MCF 10A (cell line): ENCODE data around the gene GIMD1. TPM values are rescaled to one million over a fixed set of nuclear protein-coding genes. Genes with fewer than 3 reads are reported as not detected.

ENCODE experiments used
- BruUV-seq: library from RNA; stranded (reverse); fragments of 400-500 nt; replicated peaks from 2 replicates; lab custom pipeline; 2021; lab: Mats Ljungman, UMichigan
- CTCF ChIA-PET: fragments of 300-600 bp; sonication (Branson Sonifier 250); formaldehyde crosslinking; extraction: SDS; loops from one replicate; lab custom pipeline; 2021; ENCODE audit warnings: antibody characterized with exemption, inconsistent platforms; lab: Yijun Ruan, JAX
- POLR2A ChIA-PET: fragments of 300-600, 350-650 bp; sonication (Branson Sonifier 250); formaldehyde crosslinking; extraction: SDS; loops from one replicate; lab custom pipeline; 2020; ENCODE audit warnings: antibody characterized with exemption, inconsistent platforms; lab: Yijun Ruan, JAX
- DNase-seq: peaks from one replicate; pipeline ENCODE4 v3.0.0-alpha.2; 2018; ENCODE audit not compliant: unreplicated experiment
- H3K27ac Mint-ChIP-seq: one replicate; pipeline ENCODE4 v1.8.0; 2022; ENCODE audit warnings: mild to moderate bottlenecking, low read depth, mixed read lengths; ENCODE audit not compliant: unreplicated experiment
- H3K27me3 Mint-ChIP-seq: one replicate; pipeline ENCODE4 v1.8.0; 2022; ENCODE audit warnings: mixed read lengths; ENCODE audit not compliant: insufficient read depth, unreplicated experiment
- H3K36me3 Mint-ChIP-seq: one replicate; pipeline ENCODE4 v1.8.0; 2022; ENCODE audit warnings: mild to moderate bottlenecking, moderate library complexity, mixed read lengths; ENCODE audit not compliant: insufficient read depth, unreplicated experiment
- H3K4me1 Mint-ChIP-seq: one replicate; pipeline ENCODE4 v1.8.0; 2022; ENCODE audit warnings: mixed read lengths; ENCODE audit not compliant: insufficient read depth, unreplicated experiment
- H3K4me3 Mint-ChIP-seq: one replicate; pipeline ENCODE4 v1.8.0; 2022; ENCODE audit warnings: mild to moderate bottlenecking, moderate library complexity, mixed read lengths; ENCODE audit not compliant: unreplicated experiment
- H3K9me3 Mint-ChIP-seq: one replicate; pipeline ENCODE4 v1.8.0; 2022; ENCODE audit warnings: mixed read lengths; ENCODE audit not compliant: unreplicated experiment
- CTCF ChIP-seq: fragments of 200-600 bp; IDR thresholded peaks from one replicate; pipeline ENCODE4 v1.8.0; 2022; ENCODE audit warnings: antibody characterized with exemption, mild to moderate bottlenecking; ENCODE audit not compliant: unreplicated experiment
- intact Hi-C: fragments of 100-400 bp; cut with micrococcal nuclease; formaldehyde crosslinking; loops from 2 replicates; pipeline ENCODE4 v1.14.1; 2022
- total RNA-seq: library from RNA; stranded (reverse); gene quantifications from 2 replicates; pipeline ENCODE4 v1.2.3, GENCODE V29; 2022

The GIMD1 gene
- total RNA-seq, 1 experiment from 2014 or later: not detected

GRCh38 chr4:106355193-106355592 is 13.4 kb downstream of the GIMD1 start:
- H3K9me3 Mint-ChIP-seq: no peaks in the 10 kb centered on the region
- no peaks in the 10 kb centered on the region for H3K4me1 Mint-ChIP-seq
- no peaks in the 10 kb centered on the region for H3K27me3 Mint-ChIP-seq
- ChIA-PET CTCF (no interaction called here), POLR2A (no interaction called here)
- TF ChIP-seq CTCF: no peak
- H3K27ac Mint-ChIP-seq: no peak overlapping the region
- no peak overlapping the region for H3K4me3 Mint-ChIP-seq
- intact Hi-C loops: no loop called here
- H3K36me3 Mint-ChIP-seq: peaks cover 19% of the 10 kb centered on the region
- no TSS peak for BruUV-seq
- DNase-seq: no peak

GRCh38 chr4:106353786-106354185 is 14.8 kb downstream of the GIMD1 start:
- no TSS peak for BruUV-seq
- no peak for DNase-seq
- ChIA-PET CTCF (interaction anchor here (1.6 kb wide), 1 partner anchor 456 kb away, joined by 3 read pairs; no protein-coding TSS in a partner anchor), POLR2A (interaction anchor here (0.6 to 0.7 kb wide), 2 partner anchors 11 to 1357 kb away, joined by 3 to 4 read pairs; no protein-coding TSS in a partner anchor)
- Mint-ChIP-seq H3K9me3 (no peaks in the 10 kb centered on the region), H3K27me3 (no peaks in the 10 kb centered on the region), H3K4me1 (no peaks in the 10 kb centered on the region), H3K27ac (no peak overlapping the region), H3K4me3 (no peak overlapping the region), H3K36me3 (peaks cover 29% of the 10 kb centered on the region)
- TF ChIP-seq CTCF: no peak
- intact Hi-C loops: no loop called here

- BruUV-seq: no TSS peak
- intact Hi-C loops: no loop called here
- Mint-ChIP-seq H3K36me3 (peaks cover 51% of the 10 kb centered on the region), H3K9me3 (no peaks in the 10 kb centered on the region), H3K27me3 (no peaks in the 10 kb centered on the region), H3K4me1 (no peaks in the 10 kb centered on the region), H3K4me3 (no peak overlapping the region), H3K27ac (no peak overlapping the region)
- DNase-seq: no peak
- POLR2A ChIA-PET: interaction anchor here (0.9 kb wide), 1 partner anchor 13 kb away, joined by 3 read pairs; no protein-coding TSS in a partner anchor
- no peak for TF ChIP-seq CTCF
- CTCF ChIA-PET: interaction anchor here (0.7 to 1.1 kb wide), 2 partner anchors 12 to 31 kb away, joined by 3 read pairs; no protein-coding TSS in a partner anchor
Measured at GRCh38 chr4:106351016-106351415, 17.6 kb downstream of the GIMD1 start.

- POLR2A ChIA-PET: no interaction called here
- Mint-ChIP-seq H3K4me1 (peaks cover 10% of the 10 kb centered on the region), H3K27ac (no peak overlapping the region), H3K27me3 (no peaks in the 10 kb centered on the region), H3K4me3 (no peak overlapping the region), H3K36me3 (peaks cover 42% of the 10 kb centered on the region), H3K9me3 (no peaks in the 10 kb centered on the region)
- CTCF ChIA-PET: interaction anchor here (0.6 to 1.9 kb wide), 3 partner anchors 18 to 705 kb away, joined by 4 to 9 read pairs (median 4); no protein-coding TSS in a partner anchor
- intact Hi-C loops: no loop called here
- no peak for TF ChIP-seq CTCF
- no peak for DNase-seq
- BruUV-seq: no TSS peak
Measured at GRCh38 chr4:106347167-106347566, 21.4 kb downstream of the GIMD1 start.
